Kidney capillary endothelial cell (primary cell): ENCODE data around the gene LEFTY2.
"Not testable (repeated sequence)": the region's sequence is repeated elsewhere in the genome, so short reads cannot be mapped to it uniquely, and the experiment has no call there.

ENCODE experiments used
- DNase-seq: peaks from one replicate; pipeline ENCODE4 v3.0.0-alpha.2; 2018; ENCODE audit warnings: low spot score

Gene LEFTY2

GRCh38 chr1:225899044-225899925, 41.7 kb downstream of the LEFTY2 start:
- peak; percentile 54 for DNase-seq

GRCh38 chr1:225897595-225898514, 43.2 kb downstream of the LEFTY2 start:
- DNase-seq: no peak

- no peak for DNase-seq
Measured at GRCh38 chr1:225896937-225897549, 44.0 kb downstream of the LEFTY2 start.

- DNase-seq: no peak
Measured at GRCh38 chr1:225896494-225896893, 44.5 kb downstream of the LEFTY2 start.

GRCh38 chr1:225892307-225892706, 48.7 kb downstream of the LEFTY2 start:
- no peak for DNase-seq

GRCh38 chr1:225891229-225891972, 49.6 kb downstream of the LEFTY2 start:
- no peak for DNase-seq

GRCh38 chr1:225890346-225891228, 50.4 kb downstream of the LEFTY2 start:
- DNase-seq: no peak

GRCh38 chr1:225889743-225890142, 51.3 kb downstream of the LEFTY2 start:
- DNase-seq: no peak

GRCh38 chr1:225888898-225889601, 52.0 kb downstream of the LEFTY2 start, which contains the start of gene LEFTY1:
LEFTY1 (minus strand) TSS chr1:225889146; CDS start chr1:225889066, 80 bp downstream.
- no peak for DNase-seq

- no peak for DNase-seq
Measured at GRCh38 chr1:225888289-225888897, 52.6 kb downstream of the LEFTY2 start.

- DNase-seq: not testable (repeated sequence)
Measured at GRCh38 chr1:225887554-225888288, 53.3 kb downstream of the LEFTY2 start.

GRCh38 chr1:225887030-225887314, 54.0 kb downstream of the LEFTY2 start:
- no peak for DNase-seq
